Upper lobe of left lung (tissue), 4 donors: ENCODE results near the gene GDF11.

Experiments used
- CTCF ChIP-seq, 6 experiments: fragments of 450-650 bp in 4 of 6; fragments of 200-600 bp in 2 of 6; sonication (generic) in 2 of 6; IDR thresholded peaks; one replicate each; pipeline ENCODE4 v1.5.1; 2016 to 2019; ENCODE audit warnings: antibody characterized with exemption in 6 of 6
- POLR2A ChIP-seq, 4 donors: fragments of 450-650 bp; IDR thresholded peaks; one replicate each; pipeline ENCODE4 v1.5.1; 2016 to 2017; ENCODE audit warnings: antibody characterized with exemption in 4 of 4, mild to moderate bottlenecking in 2 of 4
- POLR2AphosphoS5 ChIP-seq, 2 donors: sonication (generic); formaldehyde crosslinking; IDR thresholded peaks; one replicate each; pipeline ENCODE4 v1.5.1; 2017; ENCODE audit warnings: antibody characterized with exemption in 2 of 2

- peak in 1 of 6 experiments; percentile 18 for TF ChIP-seq CTCF (IDR thresholded peaks at IDR 0.05)
- TF ChIP-seq POLR2A (IDR thresholded peaks at IDR 0.05): no peak
- no peak for TF ChIP-seq POLR2AphosphoS5 (IDR thresholded peaks at IDR 0.05)
Measured at GRCh38 chr12:55716582-55716957, 26.4 kb upstream of the GDF11 start.
